ENCODE measurements around the gene SPTSSB.

SPTSSB gene

DNA sequence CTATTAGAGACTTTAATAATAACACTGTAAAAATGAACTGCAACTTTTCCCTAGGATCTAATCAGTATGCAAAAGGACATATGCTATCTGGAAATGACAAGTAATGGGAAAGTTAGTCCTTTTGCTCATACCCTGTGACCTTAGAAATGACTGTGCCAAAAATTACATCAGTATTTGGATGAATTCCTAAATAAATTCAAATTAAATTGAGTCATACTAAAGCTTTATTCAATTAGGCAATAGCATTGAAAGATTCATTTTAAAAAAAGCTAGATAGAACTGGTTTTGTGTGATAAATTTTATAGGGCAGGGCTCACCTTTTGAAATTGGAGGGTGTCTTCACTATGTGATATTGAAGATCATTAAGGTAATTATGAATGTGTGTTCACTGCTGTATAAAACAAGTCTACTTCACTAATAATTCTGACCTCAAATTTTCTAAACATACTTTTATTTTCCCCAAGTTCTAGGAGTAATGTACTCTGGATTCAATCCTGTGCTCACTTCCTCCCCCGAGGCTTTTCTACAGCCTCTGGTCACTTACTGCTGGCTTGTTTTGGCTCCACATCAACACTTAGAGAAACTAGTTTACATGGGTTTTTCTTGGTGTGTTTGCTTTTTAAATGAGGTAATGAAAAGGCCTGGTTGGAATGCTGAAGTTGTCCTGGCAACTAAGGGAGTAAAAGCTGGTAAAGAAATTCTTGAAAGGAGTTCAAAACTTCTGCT is 44.4 kb upstream of the SPTSSB start:
- no peak overlapping the region for H3K27ac ChIP-seq (ENCODE audit: low read depth, low read length)
- no peak overlapping the region for H3K4me2 ChIP-seq (ENCODE audit: low read length)
- no peak for TF ChIP-seq EZH2phosphoT487 (IDR thresholded peaks at IDR 0.05; ENCODE audit: borderline replicate concordance, low read length)
- TF ChIP-seq, protein P1, sequence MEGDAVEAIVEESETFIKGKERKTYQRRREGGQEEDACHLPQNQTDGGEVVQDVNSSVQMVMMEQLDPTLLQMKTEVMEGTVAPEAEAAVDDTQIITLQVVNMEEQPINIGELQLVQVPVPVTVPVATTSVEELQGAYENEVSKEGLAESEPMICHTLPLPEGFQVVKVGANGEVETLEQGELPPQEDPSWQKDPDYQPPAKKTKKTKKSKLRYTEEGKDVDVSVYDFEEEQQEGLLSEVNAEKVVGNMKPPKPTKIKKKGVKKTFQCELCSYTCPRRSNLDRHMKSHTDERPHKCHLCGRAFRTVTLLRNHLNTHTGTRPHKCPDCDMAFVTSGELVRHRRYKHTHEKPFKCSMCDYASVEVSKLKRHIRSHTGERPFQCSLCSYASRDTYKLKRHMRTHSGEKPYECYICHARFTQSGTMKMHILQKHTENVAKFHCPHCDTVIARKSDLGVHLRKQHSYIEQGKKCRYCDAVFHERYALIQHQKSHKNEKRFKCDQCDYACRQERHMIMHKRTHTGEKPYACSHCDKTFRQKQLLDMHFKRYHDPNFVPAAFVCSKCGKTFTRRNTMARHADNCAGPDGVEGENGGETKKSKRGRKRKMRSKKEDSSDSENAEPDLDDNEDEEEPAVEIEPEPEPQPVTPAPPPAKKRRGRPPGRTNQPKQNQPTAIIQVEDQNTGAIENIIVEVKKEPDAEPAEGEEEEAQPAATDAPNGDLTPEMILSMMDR (IDR thresholded peaks at IDR 0.05; ENCODE audit: low read depth, low read length, poor library complexity, severe bottlenecking): no peak
- H3K36me3 ChIP-seq (ENCODE audit: control insufficient read depth, low read length): no peaks in the 10 kb centered on the region
- no peak overlapping the region for H3K4me3 ChIP-seq (ENCODE audit: low read length)
- H3K9me3 ChIP-seq (ENCODE audit: control insufficient read depth, insufficient read depth, low read length): no peaks in the 10 kb centered on the region
- no peaks in the 10 kb centered on the region for H3K9me2 ChIP-seq (replicated peaks; ENCODE audit: control insufficient read depth, low read length)
- no peaks in the 10 kb centered on the region for H4K20me1 ChIP-seq (ENCODE audit: control insufficient read depth, insufficient read depth, low read depth, low read length)
- no peaks in the 10 kb centered on the region for H3K4me1 ChIP-seq (ENCODE audit: control insufficient read depth, low read length)
- no peaks in the 10 kb centered on the region; the same call in 1 of the 2 replicates for H3K79me2 ChIP-seq (ENCODE audit: control insufficient read depth, low read length)
- H3K27me3 ChIP-seq (ENCODE audit: control insufficient read depth, low read length): peaks cover 4% of the 10 kb centered on the region; the same call in 1 of the 2 replicates
- no peaks in the 10 kb centered on the region for H3F3A ChIP-seq (ENCODE audit: control insufficient read depth, insufficient read depth)

DNA sequence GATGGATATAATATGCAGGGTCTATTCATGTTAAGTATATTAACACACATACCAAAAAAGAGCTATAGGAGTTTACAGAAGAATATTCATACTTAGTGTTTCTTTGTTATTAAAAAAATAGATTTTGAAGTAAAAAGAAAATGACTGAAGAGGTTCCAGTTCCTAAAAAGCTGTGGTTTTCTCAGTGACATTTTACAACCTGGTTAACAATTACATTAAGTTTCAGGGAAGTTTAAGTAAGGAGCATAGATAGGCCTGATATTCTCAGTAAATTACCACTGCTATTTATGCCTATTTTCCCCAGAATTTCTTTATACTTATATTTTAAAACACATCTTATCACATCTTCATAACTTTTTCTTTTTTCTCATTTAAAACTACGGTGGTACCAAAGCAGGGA is 43.6 kb upstream of the SPTSSB start:
- no peak overlapping the region for H3K4me3 ChIP-seq (ENCODE audit: low read length)
- H3K79me2 ChIP-seq (ENCODE audit: control insufficient read depth, low read length): no peaks in the 10 kb centered on the region; the same call in 1 of the 2 replicates
- no peaks in the 10 kb centered on the region for H3K4me1 ChIP-seq (ENCODE audit: control insufficient read depth, low read length)
- H3K27ac ChIP-seq (ENCODE audit: low read depth, low read length): no peak overlapping the region
- no peaks in the 10 kb centered on the region for H3K9me3 ChIP-seq (ENCODE audit: control insufficient read depth, insufficient read depth, low read length)
- no peak overlapping the region for H3K4me2 ChIP-seq (ENCODE audit: low read length)
- TF ChIP-seq, protein P1 (IDR thresholded peaks at IDR 0.05; ENCODE audit: low read depth, low read length, poor library complexity, severe bottlenecking): no peak
- no peak for TF ChIP-seq EZH2phosphoT487 (IDR thresholded peaks at IDR 0.05; ENCODE audit: borderline replicate concordance, low read length)
- no peaks in the 10 kb centered on the region for H3K36me3 ChIP-seq (ENCODE audit: control insufficient read depth, low read length)
- no peaks in the 10 kb centered on the region for H3K9me2 ChIP-seq (replicated peaks; ENCODE audit: control insufficient read depth, low read length)
- H3F3A ChIP-seq (ENCODE audit: control insufficient read depth, insufficient read depth): no peaks in the 10 kb centered on the region
- H4K20me1 ChIP-seq (ENCODE audit: control insufficient read depth, insufficient read depth, low read depth, low read length): no peaks in the 10 kb centered on the region
- H3K27me3 ChIP-seq (ENCODE audit: control insufficient read depth, low read length): peaks cover 4% of the 10 kb centered on the region; the same call in 1 of the 2 replicates

DNA sequence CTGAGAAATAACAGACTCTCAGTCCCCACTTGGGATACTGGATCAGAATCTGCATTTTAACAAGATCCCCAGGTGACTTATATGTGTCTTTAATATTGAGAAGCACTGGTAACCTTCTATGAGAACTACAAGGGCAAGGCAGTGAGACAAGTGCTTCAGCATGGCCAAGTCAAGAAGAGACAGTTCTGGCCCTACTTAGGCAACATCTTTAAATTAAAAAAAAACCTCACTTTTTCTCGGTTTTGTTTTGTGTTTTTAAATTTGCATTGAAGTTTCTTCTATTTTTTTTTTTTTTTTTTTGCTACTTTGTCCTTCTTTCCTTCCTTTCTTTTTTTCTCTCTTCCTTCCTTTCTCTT is 42.5 kb upstream of the SPTSSB start:
- Histone ChIP-seq H3F3A (ENCODE audit: control insufficient read depth, insufficient read depth) (no peaks in the 10 kb centered on the region), H3K27me3 (ENCODE audit: control insufficient read depth, low read length) (peaks cover 4% of the 10 kb centered on the region; the same call in 1 of the 2 replicates), H3K4me2 (ENCODE audit: low read length) (no peak overlapping the region), H4K20me1 (ENCODE audit: control insufficient read depth, insufficient read depth, low read depth, low read length) (no peaks in the 10 kb centered on the region), H3K4me3 (ENCODE audit: low read length) (no peak overlapping the region), H3K27ac (ENCODE audit: low read depth, low read length) (no peak overlapping the region), H3K9me3 (ENCODE audit: control insufficient read depth, insufficient read depth, low read length) (no peaks in the 10 kb centered on the region), H3K9me2 (replicated peaks; ENCODE audit: control insufficient read depth, low read length) (no peaks in the 10 kb centered on the region), H3K36me3 (ENCODE audit: control insufficient read depth, low read length) (no peaks in the 10 kb centered on the region), H3K4me1 (ENCODE audit: control insufficient read depth, low read length) (no peaks in the 10 kb centered on the region), H3K79me2 (ENCODE audit: control insufficient read depth, low read length) (no peaks in the 10 kb centered on the region; the same call in 1 of the 2 replicates)
- TF ChIP-seq EZH2phosphoT487 (IDR thresholded peaks at IDR 0.05; ENCODE audit: borderline replicate concordance, low read length): no peak
- TF ChIP-seq, protein P1 (IDR thresholded peaks at IDR 0.05; ENCODE audit: low read depth, low read length, poor library complexity, severe bottlenecking): no peak

Data from DOHH2 (cell line).